B cell (primary cell): ENCODE data around the gene RAPGEF6. TPM values are rescaled to one million over a fixed set of nuclear protein-coding genes. Genes with fewer than 3 reads are reported as not detected.

Experiments
- ATAC-seq: fragments of 200-7000 bp; cut with Tn5 transposase; one replicate; pipeline ENCODE4 v1.10.0; 2021; ENCODE audit warnings: low read depth, mild to moderate bottlenecking, moderate number of reproducible peaks, moderate library complexity
- CTCF ChIA-PET: fragments of 350-600 bp; sonication (Branson Sonifier 250); formaldehyde crosslinking; loops from one replicate; lab custom pipeline; 2021; ENCODE audit warnings: antibody characterized with exemption, inconsistent platforms; lab: Charles Lee
- POLR2A ChIA-PET: fragments of 350-600 bp; sonication (Branson Sonifier 250); formaldehyde crosslinking; loops from one replicate; lab custom pipeline; 2021; ENCODE audit warnings: antibody characterized with exemption; lab: Charles Lee
- DNase-seq: peaks from one replicate; pipeline ENCODE4 v3.0.0; 2013
- H2AFZ ChIP-seq: 2 replicates; pipeline ENCODE4 v1.6.1; 2012; ENCODE audit warnings: mild to moderate bottlenecking, low read depth, low read length; ENCODE audit not compliant: insufficient read depth, poor library complexity, severe bottlenecking
- H3K27ac ChIP-seq, 2 donors: 1 replicate in 1 of 2; 2 replicates in 1 of 2; pipeline ENCODE4 v1.5.1; 2012 to 2013; ENCODE audit warnings: low read length in 2 of 2, mild to moderate bottlenecking in 2 of 2, moderate library complexity in 1 of 2
- H3K27me3 ChIP-seq, 4 experiments: fragments of 200-600 bp in 1 of 4; sonication (generic) in 1 of 4; replicated peaks in 1 of 4; 1 replicate in 2 of 4; 2 replicates in 2 of 4; pipeline versions ENCODE4 v1.6.1 to v1.7.0; 2013 to 2016; ENCODE audit warnings: low read length in 3 of 4, mild to moderate bottlenecking in 2 of 4, mixed read lengths in 1 of 4, moderate library complexity in 1 of 4; ENCODE audit not compliant: insufficient read depth in 4 of 4, control insufficient read depth in 3 of 4; ENCODE audit errors: control extremely low read depth in 1 of 4
- H3K36me3 ChIP-seq, 2 experiments: replicated peaks in 1 of 2; 1 replicate in 1 of 2; 2 replicates in 1 of 2; pipeline versions ENCODE4 v1.6.1 to v1.7.1; 2013; ENCODE audit warnings: low read length in 1 of 2; ENCODE audit not compliant: insufficient read depth in 2 of 2, control insufficient read depth in 1 of 2; ENCODE audit errors: control extremely low read depth in 1 of 2, extremely low read depth in 1 of 2
- H3K4me1 ChIP-seq, 2 donors: fragments of 200-600 bp in 1 of 2; sonication (generic) in 1 of 2; 1 replicate in 1 of 2; 2 replicates in 1 of 2; pipeline versions ENCODE4 v1.5.1 to v1.6.1; 2013 to 2017; ENCODE audit warnings: low read length in 2 of 2; ENCODE audit not compliant: control insufficient read depth in 2 of 2, insufficient read depth in 2 of 2
- H3K4me2 ChIP-seq: replicated peaks from 2 replicates; pipeline ENCODE3; 2012; ENCODE audit warnings: mild to moderate bottlenecking, low read depth, low read length; ENCODE audit not compliant: poor library complexity, severe bottlenecking
- H3K4me3 ChIP-seq, 5 experiments: fragments of 200-600 bp in 1 of 5; sonication (generic) in 1 of 5; 1 replicate in 3 of 5; 2 replicates in 2 of 5; pipeline versions ENCODE4 v1.5.1 to v1.7.0; 2011 to 2016; ENCODE audit warnings: low read length in 4 of 5, mild to moderate bottlenecking in 4 of 5, low read depth in 2 of 5, control low read depth in 1 of 5, moderate library complexity in 1 of 5; ENCODE audit not compliant: insufficient read depth in 1 of 5; ENCODE audit errors: control extremely low read depth in 1 of 5, extremely low read depth in 1 of 5
- H3K79me2 ChIP-seq: fragments of 200-600 bp; sonication (generic); one replicate; pipeline ENCODE4 v1.6.0; 2016; ENCODE audit warnings: low read length; ENCODE audit not compliant: control insufficient read depth, insufficient read depth
- H3K9ac ChIP-seq: fragments of 200-600 bp; sonication (generic); 2 replicates; pipeline ENCODE4 v1.6.1; 2017; ENCODE audit warnings: mild to moderate bottlenecking, low read length, moderate library complexity
- H3K9me3 ChIP-seq, 3 donors: one replicate each; pipeline versions ENCODE4 v1.6.1 to v1.7.1; 2013; ENCODE audit warnings: low read length in 2 of 3; ENCODE audit not compliant: control insufficient read depth in 2 of 3, insufficient read depth in 1 of 3; ENCODE audit errors: control extremely low read depth in 1 of 3
- H4K20me1 ChIP-seq: 2 replicates; pipeline ENCODE4 v1.6.0; 2012; ENCODE audit warnings: mild to moderate bottlenecking, low read length; ENCODE audit not compliant: insufficient read depth, control insufficient read depth, poor library complexity, severe bottlenecking
- H3K27ac Mint-ChIP-seq: one replicate; pipeline ENCODE4 v1.8.0; 2021; ENCODE audit warnings: mixed read lengths
- H3K27me3 Mint-ChIP-seq: one replicate; pipeline ENCODE4 v1.8.0; 2021; ENCODE audit warnings: mixed read lengths
- H3K4me1 Mint-ChIP-seq: one replicate; pipeline ENCODE4 v1.8.0; 2021; ENCODE audit warnings: mixed read lengths
- H3K4me3 Mint-ChIP-seq: one replicate; pipeline ENCODE4 v1.8.0; 2021; ENCODE audit warnings: mixed read lengths
- H3K9me3 Mint-ChIP-seq: one replicate; pipeline ENCODE4 v1.8.0; 2022; ENCODE audit warnings: mixed read lengths; ENCODE audit not compliant: insufficient read depth
- CTCF ChIP-seq: fragments of 200-600 bp; IDR thresholded peaks from one replicate; pipeline ENCODE4 v1.8.0; 2022; ENCODE audit warnings: antibody characterized with exemption, mild to moderate bottlenecking
- EZH2 ChIP-seq: IDR thresholded peaks from 2 replicates; pipeline ENCODE4 v1.6.1; 2012; ENCODE audit warnings: borderline replicate concordance, low read depth, mild to moderate bottlenecking, moderate library complexity, low read length; ENCODE audit not compliant: insufficient read depth, poor library complexity, severe bottlenecking
- WGBS: methylation state at CpG from one replicate; pipeline ENCODE4 v1.1.5; 2013; ENCODE audit warnings: missing lambda C conversion rate; ENCODE audit not compliant: insufficient coverage; 5-methylcytosine and 5-hydroxymethylcytosine counted together
- intact Hi-C: fragments of 100-400 bp; cut with micrococcal nuclease; formaldehyde crosslinking; loops from one replicate; pipeline ENCODE4 v1.10.0; 2022
- polyA plus RNA-seq: library from polyadenylated mRNA; depleted of rRNA; stranded (reverse); fragments of >200 nt; gene quantifications from 2 replicates; pipeline ENCODE4 v1.2.3, GENCODE V29; 2012
- total RNA-seq, 2 donors: library from RNA; stranded (reverse); fragments of 120-200 nt in 1 of 2; gene quantifications; 1 replicate in 1 of 2; 2 replicates in 1 of 2; pipeline versions ENCODE4 v1.2.3 to v1.2.4, GENCODE V29; 2013 to 2022

Gene RAPGEF6
- total and polyA plus RNA-seq, 2 donors (not counting 1 experiment from before 2014, with no cell fraction given), result 9.8 to 56.2 TPM

DNA sequence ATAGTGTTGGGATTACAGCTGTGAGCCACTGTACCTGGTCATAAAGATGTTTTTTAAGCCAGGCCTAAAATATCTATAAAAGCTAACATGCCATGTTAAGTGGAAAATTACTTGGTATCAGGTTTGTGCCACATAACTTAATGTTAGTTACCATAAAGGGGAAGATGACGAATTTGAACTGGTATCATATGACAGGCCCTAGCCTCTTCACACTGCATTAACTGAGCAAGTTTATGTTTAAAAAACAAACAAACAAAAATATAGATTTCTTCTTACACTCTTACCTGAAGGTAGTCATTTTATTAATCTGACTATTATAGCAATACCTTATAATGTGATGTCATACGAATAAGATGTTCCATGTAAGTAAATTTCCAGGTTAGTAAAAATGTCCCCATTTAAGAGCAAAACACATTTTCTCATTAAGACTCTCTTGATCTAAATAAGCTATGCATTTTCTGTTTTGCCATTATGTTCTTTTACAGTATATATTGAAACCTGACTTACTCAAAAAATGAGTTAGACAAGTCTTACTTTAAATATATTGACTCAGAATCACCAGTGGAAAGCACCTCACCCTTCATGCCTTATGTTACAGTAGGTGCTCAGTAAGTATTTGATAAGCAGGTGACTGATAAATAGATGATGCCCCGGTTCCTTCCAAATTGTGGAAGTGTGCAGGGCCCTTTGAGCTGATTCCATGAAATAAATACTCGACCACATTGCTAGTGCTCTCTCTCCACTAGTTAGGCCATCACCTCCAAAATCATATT, 245.7 kb downstream of the RAPGEF6 start:
- peaks cover 10 to 69% of the 10 kb centered on the region in 2 experiments for H3K36me3 ChIP-seq
- no peak overlapping the region for H3K4me3 Mint-ChIP-seq
- no peak for TF ChIP-seq CTCF
- TF ChIP-seq EZH2, result no peak

DNA sequence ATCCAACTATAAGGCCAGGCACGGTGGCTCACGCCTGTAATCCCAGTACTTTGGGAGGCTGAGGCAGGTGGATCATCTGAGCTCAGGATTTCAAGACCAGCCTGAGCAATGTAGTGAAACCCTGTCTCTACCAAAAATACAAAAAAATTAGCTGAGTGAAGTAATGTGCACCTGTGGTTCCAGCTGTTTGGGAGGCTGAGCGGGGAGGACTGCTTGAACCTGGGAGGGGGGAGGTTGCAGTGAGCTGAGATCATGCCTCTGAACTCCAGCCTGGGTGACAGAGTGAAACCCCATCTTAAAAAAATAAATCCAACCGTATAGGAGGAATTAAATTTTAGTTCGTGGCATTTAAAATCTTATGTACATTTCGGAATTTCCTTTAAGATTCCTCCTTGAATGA, 247.8 kb downstream of the RAPGEF6 start:
- peaks cover 9 to 10% of the 10 kb centered on the region in 2 donors for H3K4me1 ChIP-seq
- no peak overlapping the region for H2AFZ ChIP-seq
- no peaks in the 10 kb centered on the region for H3K9me3 Mint-ChIP-seq
- H3K9ac ChIP-seq, result no peak overlapping the region
- H3K9me3 ChIP-seq, result no peaks in the 10 kb centered on the region
- ChIA-PET POLR2A (no interaction called here), CTCF (interaction anchor here (1.0 to 1.1 kb wide), 2 partner anchors 29 to 35 kb away, joined by 3 read pairs; no protein-coding TSS in a partner anchor)
- peak overlapping the region in 1 of 2 donors; percentile 42 for H3K27ac ChIP-seq
- H3K36me3 ChIP-seq, result peaks cover 10 to 52% of the 10 kb centered on the region in 2 experiments
- H3K4me2 ChIP-seq, result no peak overlapping the region
- intact Hi-C loops, result loop anchor here (10.0 kb wide), 1 partner anchor 248 kb away; the partner anchor contains the start of gene RAPGEF6
- DNase-seq, result no peak
- no peak overlapping the region for H3K4me3 ChIP-seq
- no peak for TF ChIP-seq CTCF
- peaks cover 67% of the 10 kb centered on the region for H3K79me2 ChIP-seq
- no peak overlapping the region for H3K4me3 Mint-ChIP-seq
- no peaks in the 10 kb centered on the region for H4K20me1 ChIP-seq
- no peak for ATAC-seq
- H3K27me3 ChIP-seq, result no peaks in the 10 kb centered on the region
- WGBS, result no CpG with 5 or more reads among the region's 6 CpGs
- no peak overlapping the region for H3K27ac Mint-ChIP-seq
- H3K4me1 Mint-ChIP-seq, result peaks cover 35% of the 10 kb centered on the region
- H3K27me3 Mint-ChIP-seq, result no peaks in the 10 kb centered on the region

More for the DNA sequence above, 245.7 kb downstream of the RAPGEF6 start:
- POLR2A ChIA-PET, result no interaction called here
- H3K27ac Mint-ChIP-seq, result peak overlapping the region; percentile 73
- Histone ChIP-seq H3K9me3 (no peaks in the 10 kb centered on the region), H3K27ac (peak overlapping the region in 1 of 2 donors; percentile 45), H3K4me2 (no peak overlapping the region), H3K79me2 (peaks cover 59% of the 10 kb centered on the region), H3K4me3 (no peak overlapping the region), H4K20me1 (no peaks in the 10 kb centered on the region), H3K27me3 (no peaks in the 10 kb centered on the region), H3K4me1 (peaks cover 11 to 12% of the 10 kb centered on the region in 2 donors), H3K9ac (no peak overlapping the region), H2AFZ (no peak overlapping the region)
- DNase-seq, result no peak
- H3K9me3 Mint-ChIP-seq, result no peaks in the 10 kb centered on the region
- H3K27me3 Mint-ChIP-seq, result no peaks in the 10 kb centered on the region
- no peak for ATAC-seq
- CTCF ChIA-PET, result no interaction called here
- peaks cover 44% of the 10 kb centered on the region for H3K4me1 Mint-ChIP-seq
- no CpG with 5 or more reads among the region's 4 CpGs for WGBS
- intact Hi-C loops, result loop anchor here (10.0 kb wide), 1 partner anchor 246 kb away; the partner anchor contains the start of gene RAPGEF6
